ENCODE data around the gene SLC10A4. TPM values are rescaled to one million over a fixed set of nuclear protein-coding genes. Genes with fewer than 3 reads are reported as not detected.
"Not testable (repeated sequence)": the region's sequence is repeated elsewhere in the genome, so short reads cannot be mapped to it uniquely, and the experiment has no call there.

Gene SLC10A4, protein sequence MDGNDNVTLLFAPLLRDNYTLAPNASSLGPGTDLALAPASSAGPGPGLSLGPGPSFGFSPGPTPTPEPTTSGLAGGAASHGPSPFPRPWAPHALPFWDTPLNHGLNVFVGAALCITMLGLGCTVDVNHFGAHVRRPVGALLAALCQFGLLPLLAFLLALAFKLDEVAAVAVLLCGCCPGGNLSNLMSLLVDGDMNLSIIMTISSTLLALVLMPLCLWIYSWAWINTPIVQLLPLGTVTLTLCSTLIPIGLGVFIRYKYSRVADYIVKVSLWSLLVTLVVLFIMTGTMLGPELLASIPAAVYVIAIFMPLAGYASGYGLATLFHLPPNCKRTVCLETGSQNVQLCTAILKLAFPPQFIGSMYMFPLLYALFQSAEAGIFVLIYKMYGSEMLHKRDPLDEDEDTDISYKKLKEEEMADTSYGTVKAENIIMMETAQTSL
- total RNA-seq = 3.9 TPM

- no peak for DNase-seq
These were observed at the start of gene SLC10A4 for GRCh38 chr4:48483006-48483776. Gene SLC10A4, plus strand, starts transcription at chr4:48483343. Its CDS starts 219 bp downstream, at chr4:48483562.

- DNase-seq = no peak
These were observed 46.8 kb upstream of the SLC10A4 start for GRCh38 chr4:48436318-48436717.

DNA sequence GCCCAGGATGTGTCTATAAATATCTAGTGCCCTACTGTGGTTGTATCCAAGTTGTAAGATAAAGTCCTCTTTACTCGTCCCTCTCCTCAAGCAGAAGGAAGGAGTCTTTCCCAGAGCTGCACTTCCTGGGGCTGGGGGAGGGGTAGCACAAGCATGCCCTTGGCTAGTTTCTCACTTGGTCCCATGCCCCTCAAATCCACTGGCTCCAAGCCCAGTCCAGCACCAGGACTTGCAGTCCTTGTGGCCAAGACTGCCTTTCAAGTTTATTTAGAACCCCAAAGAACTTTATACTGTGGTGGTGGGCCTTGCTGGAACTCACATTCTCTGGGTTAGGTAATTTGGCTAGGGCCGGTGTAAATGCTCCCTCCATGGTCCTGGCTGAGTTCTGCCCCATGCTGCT lies 43.2 kb upstream of the SLC10A4 start:
- no peak for DNase-seq

GRCh38 chr4:48440914-48441313 lies 42.2 kb upstream of the SLC10A4 start:
- not testable (repeated sequence) for DNase-seq

GRCh38 chr4:48445704-48446103 lies 37.4 kb upstream of the SLC10A4 start:
- no peak for DNase-seq

- DNase-seq = no peak
These were observed 36.5 kb upstream of the SLC10A4 start for GRCh38 chr4:48446642-48447041.

- no peak for DNase-seq
These were observed 34.0 kb upstream of the SLC10A4 start for GRCh38 chr4:48449151-48449550.

GRCh38 chr4:48450740-48451139 lies 32.4 kb upstream of the SLC10A4 start:
- no peak for DNase-seq

- DNase-seq = not testable (repeated sequence)
These were observed 31.5 kb upstream of the SLC10A4 start for GRCh38 chr4:48451656-48452055.

- no peak for DNase-seq
These were observed 28.6 kb upstream of the SLC10A4 start for GRCh38 chr4:48454591-48454990.

- DNase-seq = no peak
These were observed 22.1 kb upstream of the SLC10A4 start for GRCh38 chr4:48461000-48461399.

- no peak for DNase-seq
These were observed 20.8 kb upstream of the SLC10A4 start for GRCh38 chr4:48462363-48462762.

GRCh38 chr4:48467442-48467841 lies 15.7 kb upstream of the SLC10A4 start:
- DNase-seq = no peak

GRCh38 chr4:48467891-48468290 lies 15.3 kb upstream of the SLC10A4 start:
- DNase-seq = no peak

DNA sequence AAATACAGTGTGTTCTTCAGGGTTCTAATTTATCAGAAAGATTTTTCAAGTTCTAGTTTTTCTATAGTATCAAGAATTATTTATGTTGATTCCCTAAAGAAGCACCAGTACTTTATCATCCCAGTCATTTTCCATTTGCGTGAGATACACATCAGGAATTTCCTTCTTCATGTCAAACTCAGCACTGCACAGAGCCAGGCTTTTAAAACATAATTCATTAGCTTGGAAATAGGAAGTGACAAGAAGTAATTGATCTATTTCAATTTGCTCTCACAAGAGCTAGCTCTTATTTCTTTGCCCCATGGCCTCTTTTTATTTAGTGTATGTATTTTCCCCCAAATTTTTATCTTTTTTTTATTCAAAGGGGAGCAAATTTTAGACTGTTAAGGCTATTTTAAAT lies 13.0 kb upstream of the SLC10A4 start:
- DNase-seq = no peak

GRCh38 chr4:48470570-48470969 lies 12.6 kb upstream of the SLC10A4 start:
- no peak for DNase-seq

DNA sequence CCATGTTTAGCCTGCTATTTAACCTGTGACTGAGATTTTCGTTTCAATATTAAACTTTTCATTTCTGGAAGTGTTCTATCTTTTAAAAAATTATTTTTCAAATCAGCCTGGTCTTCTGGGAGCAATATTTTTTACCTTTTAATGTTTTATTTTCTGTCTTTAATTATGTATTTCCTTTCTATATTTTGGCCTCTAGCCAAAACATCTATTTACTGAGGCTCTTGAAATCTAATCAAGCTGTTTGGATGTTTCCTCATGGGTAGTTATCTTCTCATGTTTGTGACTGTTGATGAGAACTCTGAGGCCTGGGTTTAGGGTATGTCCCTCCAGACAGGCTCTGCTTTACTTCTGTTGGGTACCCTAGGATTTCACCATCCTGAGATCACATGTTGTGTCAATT lies 10.3 kb upstream of the SLC10A4 start:
- DNase-seq = no peak

GRCh38 chr4:48475770-48476169 lies 7.4 kb upstream of the SLC10A4 start:
- DNase-seq = no peak

DNA sequence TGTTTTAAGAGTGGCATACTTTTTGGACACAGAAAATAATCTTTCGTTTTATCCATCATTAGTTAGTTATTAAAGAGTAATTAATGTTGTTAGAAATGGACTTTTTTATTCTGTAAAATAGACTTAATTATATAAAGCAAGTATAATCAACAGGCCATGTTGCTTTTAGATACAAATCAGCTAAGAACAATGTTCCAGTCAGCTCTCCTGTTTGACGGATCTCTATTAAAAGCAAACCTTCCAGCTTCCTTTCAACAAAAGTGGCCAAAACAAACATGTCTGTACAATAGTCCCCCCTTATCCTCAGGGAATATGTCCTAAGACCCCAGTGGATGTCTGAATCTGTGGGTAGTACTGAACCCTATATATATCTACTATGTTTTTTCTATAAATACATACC lies 4.9 kb upstream of the SLC10A4 start:
- no peak for DNase-seq

- DNase-seq = no peak
These were observed 1.6 kb upstream of the SLC10A4 start for GRCh38 chr4:48481581-48481980.

- no peak for DNase-seq
These were observed 792 bp downstream of the SLC10A4 start for GRCh38 chr4:48483777-48484493.

DNA sequence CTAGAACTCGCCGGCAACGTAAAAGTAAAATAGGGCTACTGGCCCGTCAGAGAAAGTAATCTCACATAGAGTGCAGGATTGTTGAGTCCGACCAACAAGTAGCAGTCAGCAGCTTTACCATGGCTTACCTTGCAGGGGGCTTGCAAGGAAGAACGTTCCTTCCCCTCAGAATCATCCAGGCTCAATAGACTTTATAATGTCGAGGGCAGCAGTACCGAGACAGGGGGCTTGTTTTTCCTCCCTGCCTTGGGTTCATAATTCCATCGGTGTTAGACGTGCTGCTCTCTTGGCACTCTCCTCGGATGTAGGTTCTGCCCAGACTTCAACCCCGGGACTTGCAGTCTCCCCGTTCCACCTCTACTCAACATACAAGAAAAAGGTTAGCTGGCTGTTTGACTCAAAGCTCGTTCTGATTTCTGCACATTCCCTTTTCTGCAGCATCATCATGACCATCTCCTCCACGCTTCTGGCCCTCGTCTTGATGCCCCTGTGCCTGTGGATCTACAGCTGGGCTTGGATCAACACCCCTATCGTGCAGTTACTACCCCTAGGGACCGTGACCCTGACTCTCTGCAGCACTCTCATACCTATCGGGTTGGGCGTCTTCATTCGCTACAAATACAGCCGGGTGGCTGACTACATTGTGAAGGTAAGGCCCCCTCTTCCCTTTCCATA lies 1.5 kb downstream of the SLC10A4 start:
- no peak for DNase-seq

DNA sequence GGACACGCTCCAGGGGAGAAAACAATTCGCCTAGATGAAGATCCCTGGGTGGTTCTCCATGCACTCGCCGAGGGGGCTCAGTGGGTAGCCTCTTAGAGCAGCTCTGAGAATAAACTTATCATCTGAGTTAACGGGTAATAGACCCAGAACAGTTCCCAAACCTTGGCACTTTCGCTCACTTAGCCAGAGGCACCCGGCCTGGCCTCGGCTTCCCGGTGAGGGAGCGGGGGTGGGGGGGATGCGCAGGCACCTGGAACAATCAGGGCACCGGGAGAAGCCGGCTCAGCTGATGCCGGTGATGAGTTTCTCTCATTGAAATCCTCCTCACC lies 6.5 kb downstream of the SLC10A4 start:
- no peak for DNase-seq

Measured in occipital lobe (tissue), 2 donors.